Activated CD4-positive, alpha-beta T cell treated with anti-CD3 and anti-CD28 coated beads, Interleukin-2, amount 10 ng/mL, durations not matched to agents 24 days and 14 days (primary cell): Measurements from ENCODE around the gene TRAPPC4. TPM values are rescaled to one million over a fixed set of nuclear protein-coding genes. Genes with fewer than 3 reads are reported as not detected.

Source experiments
- DNase-seq: peaks from one replicate; pipeline ENCODE4 v3.0.0; 2022
- H3K27ac Mint-ChIP-seq: one replicate; pipeline ENCODE4 v1.8.0; 2022; ENCODE audit warnings: mild to moderate bottlenecking, mixed read lengths
- H3K27me3 Mint-ChIP-seq: one replicate; pipeline ENCODE4 v1.8.0; 2022; ENCODE audit warnings: mixed read lengths
- H3K36me3 Mint-ChIP-seq: one replicate; pipeline ENCODE4 v1.8.0; 2022; ENCODE audit warnings: low read depth, mild to moderate bottlenecking, mixed read lengths
- H3K4me1 Mint-ChIP-seq: one replicate; pipeline ENCODE4 v1.8.0; 2021; ENCODE audit warnings: mixed read lengths
- H3K4me3 Mint-ChIP-seq: one replicate; pipeline ENCODE4 v1.8.0; 2022; ENCODE audit warnings: mild to moderate bottlenecking, moderate library complexity, mixed read lengths
- H3K9me3 Mint-ChIP-seq: one replicate; pipeline ENCODE4 v1.8.0; 2021; ENCODE audit warnings: mixed read lengths
- intact Hi-C: fragments of 100-400 bp; cut with micrococcal nuclease; formaldehyde crosslinking; loops from one replicate; pipeline ENCODE4 v1.15.1; 2023
- total RNA-seq: library from RNA; stranded (reverse); gene quantifications from 2 replicates; pipeline ENCODE4 v1.2.3, GENCODE V29; 2022

TRAPPC4 gene
- total RNA-seq, 1 donor from 2014 or later, result 141 TPM

- no peaks in the 10 kb centered on the region for H3K27me3 Mint-ChIP-seq
- intact Hi-C loops, result no loop called here
- peaks cover 34% of the 10 kb centered on the region for H3K4me1 Mint-ChIP-seq
- H3K4me3 Mint-ChIP-seq, result peak overlapping the region; percentile 52
- no peaks in the 10 kb centered on the region for H3K9me3 Mint-ChIP-seq
- H3K36me3 Mint-ChIP-seq, result peaks cover 66% of the 10 kb centered on the region
- H3K27ac Mint-ChIP-seq, result peak overlapping the region; percentile 19
- DNase-seq, result no peak
Observed at GRCh38 chr11:119021631-119022030, 3.1 kb downstream of the TRAPPC4 start.

GRCh38 chr11:119023741-119024140 is 5.2 kb downstream of the TRAPPC4 start:
- Mint-ChIP-seq H3K4me3 (no peak overlapping the region), H3K27ac (peak overlapping the region; percentile 23), H3K27me3 (no peaks in the 10 kb centered on the region), H3K4me1 (peaks cover 37% of the 10 kb centered on the region), H3K9me3 (no peaks in the 10 kb centered on the region), H3K36me3 (peaks cover 49% of the 10 kb centered on the region)
- intact Hi-C loops, result no loop called here
- DNase-seq, result no peak

- DNase-seq, result no peak
- peaks cover 49% of the 10 kb centered on the region for H3K36me3 Mint-ChIP-seq
- no peaks in the 10 kb centered on the region for H3K9me3 Mint-ChIP-seq
- H3K4me1 Mint-ChIP-seq, result peaks cover 44% of the 10 kb centered on the region
- H3K27ac Mint-ChIP-seq, result peak overlapping the region; percentile 67
- intact Hi-C loops, result no loop called here
- H3K4me3 Mint-ChIP-seq, result no peak overlapping the region
- H3K27me3 Mint-ChIP-seq, result no peaks in the 10 kb centered on the region
Observed at GRCh38 chr11:119024430-119025098, 6.0 kb downstream of the TRAPPC4 start.

- DNase-seq, result no peak
- Mint-ChIP-seq H3K27me3 (no peaks in the 10 kb centered on the region), H3K27ac (peak overlapping the region; percentile 34), H3K4me1 (peaks cover 46% of the 10 kb centered on the region), H3K36me3 (peaks cover 44% of the 10 kb centered on the region), H3K4me3 (no peak overlapping the region), H3K9me3 (no peaks in the 10 kb centered on the region)
- intact Hi-C loops, result no loop called here
Observed at GRCh38 chr11:119025099-119025473, 6.5 kb downstream of the TRAPPC4 start.

- intact Hi-C loops, result no loop called here
- Mint-ChIP-seq H3K4me1 (peaks cover 45% of the 10 kb centered on the region), H3K36me3 (peaks cover 40% of the 10 kb centered on the region), H3K4me3 (no peak overlapping the region), H3K27ac (peak overlapping the region; percentile 34), H3K9me3 (no peaks in the 10 kb centered on the region), H3K27me3 (no peaks in the 10 kb centered on the region)
- DNase-seq, result no peak
Observed at GRCh38 chr11:119025541-119025940, 7.0 kb downstream of the TRAPPC4 start.

GRCh38 chr11:119025978-119026766 is 7.6 kb downstream of the TRAPPC4 start:
- DNase-seq, result no peak
- H3K4me1 Mint-ChIP-seq, result peaks cover 44% of the 10 kb centered on the region
- intact Hi-C loops, result no loop called here
- no peak overlapping the region for H3K4me3 Mint-ChIP-seq
- no peaks in the 10 kb centered on the region for H3K9me3 Mint-ChIP-seq
- H3K27ac Mint-ChIP-seq, result no peak overlapping the region
- H3K36me3 Mint-ChIP-seq, result peaks cover 39% of the 10 kb centered on the region
- H3K27me3 Mint-ChIP-seq, result no peaks in the 10 kb centered on the region

- no peaks in the 10 kb centered on the region for H3K27me3 Mint-ChIP-seq
- H3K4me1 Mint-ChIP-seq, result peaks cover 39% of the 10 kb centered on the region
- intact Hi-C loops, result no loop called here
- no peak for DNase-seq
- H3K27ac Mint-ChIP-seq, result no peak overlapping the region
- no peak overlapping the region for H3K4me3 Mint-ChIP-seq
- peaks cover 31% of the 10 kb centered on the region for H3K36me3 Mint-ChIP-seq
- no peaks in the 10 kb centered on the region for H3K9me3 Mint-ChIP-seq
Observed at GRCh38 chr11:119026970-119027369, 8.4 kb downstream of the TRAPPC4 start.

- intact Hi-C loops, result no loop called here
- Mint-ChIP-seq H3K36me3 (peaks cover 28% of the 10 kb centered on the region), H3K4me3 (no peak overlapping the region), H3K27me3 (no peaks in the 10 kb centered on the region), H3K4me1 (peaks cover 39% of the 10 kb centered on the region), H3K9me3 (no peaks in the 10 kb centered on the region), H3K27ac (no peak overlapping the region)
- DNase-seq, result no peak
Observed at GRCh38 chr11:119027561-119028345, 9.2 kb downstream of the TRAPPC4 start.

GRCh38 chr11:119028346-119029068 is 9.9 kb downstream of the TRAPPC4 start:
- Mint-ChIP-seq H3K36me3 (peaks cover 23% of the 10 kb centered on the region), H3K27me3 (no peaks in the 10 kb centered on the region), H3K27ac (peak overlapping the region; percentile 25), H3K4me3 (peak overlapping the region; percentile 83), H3K9me3 (no peaks in the 10 kb centered on the region), H3K4me1 (peaks cover 34% of the 10 kb centered on the region)
- no peak for DNase-seq
- intact Hi-C loops, result no loop called here

GRCh38 chr11:119029069-119029339 is 10.4 kb downstream of the TRAPPC4 start:
- Mint-ChIP-seq H3K4me3 (peak overlapping the region; percentile 83), H3K36me3 (peaks cover 18% of the 10 kb centered on the region), H3K27me3 (no peaks in the 10 kb centered on the region), H3K4me1 (peaks cover 29% of the 10 kb centered on the region), H3K27ac (peak overlapping the region; percentile 25), H3K9me3 (no peaks in the 10 kb centered on the region)
- intact Hi-C loops, result no loop called here
- DNase-seq, result no peak

GRCh38 chr11:119029340-119030028 is 10.9 kb downstream of the TRAPPC4 start:
- Mint-ChIP-seq H3K27ac (peak overlapping the region; percentile 89), H3K4me3 (peak overlapping the region; percentile 83), H3K9me3 (no peaks in the 10 kb centered on the region), H3K36me3 (peaks cover 15% of the 10 kb centered on the region), H3K27me3 (no peaks in the 10 kb centered on the region), H3K4me1 (peaks cover 26% of the 10 kb centered on the region)
- intact Hi-C loops, result loop anchor here (1.0 to 2.0 kb wide), 4 partner anchors 11 to 37 kb away; partner anchors contain the start of genes CENATAC, HYOU1, RPS25 and TRAPPC4
- DNase-seq, result no peak

GRCh38 chr11:119030029-119030328 is 11.4 kb downstream of the TRAPPC4 start:
- Mint-ChIP-seq H3K27me3 (no peaks in the 10 kb centered on the region), H3K4me3 (peak overlapping the region; percentile 83), H3K9me3 (no peaks in the 10 kb centered on the region), H3K27ac (peak overlapping the region; percentile 89), H3K36me3 (peaks cover 11% of the 10 kb centered on the region), H3K4me1 (peaks cover 23% of the 10 kb centered on the region)
- intact Hi-C loops, result loop anchor here (1.0 to 2.0 kb wide), 4 partner anchors 12 to 37 kb away; partner anchors contain the start of genes CENATAC, HYOU1, RPS25 and TRAPPC4
- no peak for DNase-seq
